Stimulated activated CD8-positive, alpha-beta memory T cell treated with anti-CD3 and anti-CD28 coated beads, Interleukin-2, amount 100 ng/mL, for 48 hours (primary cell): Measurements from ENCODE around the gene TUBGCP2.
"Not testable (repeated sequence)": the region's sequence is repeated elsewhere in the genome, so short reads cannot be mapped to it uniquely, and the experiment has no call there.

ENCODE experiments used
- DNase-seq, 2 donors: peaks; one replicate each; pipeline ENCODE4 v3.0.0-alpha.2; 2020; ENCODE audit warnings: low read depth in 2 of 2

TUBGCP2 gene

DNA sequence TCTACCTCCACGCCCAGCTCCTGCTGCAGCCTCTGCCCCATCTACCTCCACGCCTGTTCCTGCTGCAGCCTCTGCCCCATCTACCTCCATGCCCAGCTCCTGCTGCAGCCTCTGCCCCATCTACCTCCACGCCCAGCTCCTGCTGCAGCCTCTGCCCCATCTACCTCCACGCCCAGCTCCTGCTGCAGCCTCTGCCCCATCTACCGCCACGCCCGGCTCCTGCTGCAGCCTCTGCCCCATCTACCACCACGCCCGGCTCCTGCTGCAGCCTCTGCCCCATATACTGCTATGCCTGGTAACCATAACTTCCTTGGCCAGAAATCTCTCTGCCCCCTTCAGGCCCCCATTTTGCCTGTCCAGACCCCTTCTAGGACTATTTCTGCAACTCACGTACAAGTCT is 43.6 kb downstream of the TUBGCP2 start:
- not testable (repeated sequence) for DNase-seq

GRCh38 chr10:133264461-133264860 is 44.2 kb downstream of the TUBGCP2 start:
- no peak for DNase-seq

- no peak for DNase-seq
These were observed 45.0 kb downstream of the TUBGCP2 start for GRCh38 chr10:133263674-133264073.

- DNase-seq: no peak
These were observed 46.0 kb downstream of the TUBGCP2 start for GRCh38 chr10:133262696-133263095.

- peak; percentile 79 to 84 for DNase-seq
These were observed 46.8 kb downstream of the TUBGCP2 start for GRCh38 chr10:133261726-133262325.

- peak; percentile 54 to 75 for DNase-seq
These were observed 47.6 kb downstream of the TUBGCP2 start for GRCh38 chr10:133260895-133261725.

DNA sequence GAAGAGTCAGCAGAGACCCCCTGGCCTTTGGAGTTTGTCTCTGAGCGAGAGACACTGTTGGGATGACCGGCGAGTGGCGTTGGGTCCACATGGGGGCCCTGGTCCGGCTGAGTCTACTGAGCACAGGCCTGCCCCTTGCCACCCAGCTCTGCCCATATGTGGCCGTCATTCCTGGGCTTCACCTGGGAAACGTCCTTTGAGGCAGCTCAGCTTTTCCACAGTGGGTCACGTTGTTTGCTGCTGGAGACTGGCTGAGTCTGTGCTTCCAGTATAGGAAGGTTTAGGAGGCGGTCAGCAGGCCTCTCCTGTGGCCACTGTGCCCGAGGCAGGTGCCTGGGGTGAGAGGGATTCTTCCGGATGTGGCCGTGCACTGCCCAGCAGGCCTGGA is 49.1 kb downstream of the TUBGCP2 start:
- no peak for DNase-seq

DNA sequence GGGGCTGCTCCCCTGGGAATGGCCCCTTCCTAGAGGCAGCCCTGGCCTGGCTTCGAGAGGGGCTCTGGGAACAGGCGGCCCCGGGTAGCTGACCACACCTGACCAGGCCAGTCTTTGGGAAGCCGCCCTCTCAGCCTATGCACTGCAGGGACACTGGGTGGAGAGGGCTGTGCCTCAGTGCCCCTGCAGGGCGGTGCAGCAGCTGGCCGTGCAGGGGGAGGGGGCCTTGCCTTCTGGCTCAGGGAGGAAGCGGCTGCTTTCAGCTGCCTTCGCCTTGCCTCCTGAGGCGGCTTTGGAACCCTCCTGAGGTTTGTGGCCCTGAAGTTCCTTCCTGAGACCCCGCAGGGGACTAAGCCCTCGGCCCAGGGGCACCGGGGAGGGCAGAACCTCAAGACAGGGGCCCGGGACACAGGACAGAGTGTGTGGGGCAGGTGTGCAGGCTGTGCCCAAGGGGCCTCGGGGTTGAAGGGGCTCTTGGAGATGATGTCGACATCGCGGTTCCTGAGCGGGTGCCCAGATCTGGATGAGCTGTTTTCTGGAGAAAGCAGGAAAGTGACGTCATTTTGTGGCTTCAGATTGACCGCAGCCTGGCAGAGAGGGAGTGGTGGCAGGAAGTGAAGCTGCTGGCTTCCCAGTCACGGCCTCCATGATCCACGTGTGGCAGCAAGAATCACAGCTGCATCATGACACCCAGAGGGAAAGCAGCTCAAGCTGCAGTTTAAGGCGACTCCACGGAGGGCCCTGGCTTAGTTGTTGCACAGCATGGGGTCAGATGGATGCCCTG is 49.7 kb downstream of the TUBGCP2 start:
- DNase-seq: peak; percentile 67 to 92

GRCh38 chr10:133258066-133258817 is 50.4 kb downstream of the TUBGCP2 start:
- peak in 1 of 2 donors; percentile 29 for DNase-seq

DNA sequence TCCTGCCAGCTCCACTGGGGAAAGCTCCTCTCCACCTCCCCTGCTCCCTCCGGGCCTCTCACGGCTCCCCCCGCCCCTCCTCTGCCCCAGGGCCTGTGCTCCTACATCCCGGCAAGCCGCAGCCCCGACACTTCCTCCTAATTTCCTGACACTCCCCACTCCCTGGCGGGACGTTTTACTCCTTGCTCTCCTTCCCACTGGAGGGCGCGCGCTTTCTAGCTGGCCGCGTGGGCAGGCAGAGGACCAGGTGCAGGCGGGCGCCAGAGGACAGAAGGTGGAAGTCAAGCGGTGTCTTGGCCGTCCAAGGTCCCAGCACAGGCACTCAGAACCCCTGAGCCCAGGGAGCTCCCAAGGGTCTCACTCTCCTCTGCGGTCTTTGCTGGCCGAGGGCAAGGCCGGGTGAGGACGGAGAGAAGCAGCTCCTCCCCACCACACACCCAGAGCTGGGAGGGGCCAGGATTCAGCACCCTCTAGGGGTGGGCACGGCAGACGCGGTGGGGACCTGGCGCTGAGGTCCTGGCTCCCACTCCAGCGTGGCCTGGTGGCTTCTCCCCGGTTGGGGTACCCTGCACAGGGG is 51.1 kb downstream of the TUBGCP2 start:
- DNase-seq: peak in 1 of 2 donors; percentile 32

GRCh38 chr10:133255323-133255722 is 53.3 kb downstream of the TUBGCP2 start:
- DNase-seq: no peak

DNA sequence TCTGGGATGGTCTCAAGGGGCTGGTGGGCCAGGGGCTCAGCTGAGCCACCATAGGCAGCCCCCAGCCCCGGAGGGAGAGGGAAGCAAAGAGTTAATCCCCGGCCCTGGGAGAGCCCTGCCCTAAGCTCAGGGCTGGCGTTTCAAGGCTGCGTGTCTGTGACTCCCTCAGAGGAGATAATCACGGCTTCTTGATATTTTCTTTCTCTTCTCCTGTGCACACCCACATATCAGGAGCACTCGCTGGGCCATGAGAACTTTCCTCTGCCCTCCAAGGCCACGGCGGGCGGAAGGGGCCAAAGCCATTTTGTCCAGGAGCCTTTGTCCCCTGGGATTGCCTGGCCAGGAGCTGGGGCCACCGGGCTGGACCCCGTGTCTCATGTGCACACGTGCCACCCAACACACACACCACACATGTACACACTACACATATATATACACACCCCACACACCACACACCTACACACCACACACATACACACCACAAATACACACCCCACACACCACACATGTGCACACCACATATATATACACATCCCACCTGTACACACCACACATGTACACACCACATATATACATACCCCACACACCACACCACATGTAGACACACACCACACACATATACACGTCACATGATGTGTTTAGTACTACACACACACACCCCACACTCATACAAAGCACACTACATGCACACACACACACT is 54.1 kb downstream of the TUBGCP2 start:
- DNase-seq: no peak

GRCh38 chr10:133253361-133253955 is 55.2 kb downstream of the TUBGCP2 start:
- DNase-seq: no peak

DNA sequence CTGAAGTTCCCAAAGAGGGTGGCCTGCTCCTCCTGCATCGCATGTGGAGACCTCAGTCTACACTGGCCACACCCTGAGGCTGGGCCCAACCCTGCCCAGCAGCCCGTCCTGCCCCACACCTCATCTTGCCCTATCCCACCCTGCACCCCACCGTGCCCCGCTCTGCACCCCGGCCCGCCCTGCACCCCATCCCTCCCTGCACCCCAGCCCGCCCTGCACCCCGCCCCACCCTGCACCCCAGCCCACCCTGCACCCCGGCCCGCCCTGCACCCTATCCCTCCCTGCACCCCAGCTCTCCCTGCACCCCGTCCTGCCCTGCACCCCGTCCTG is 56.5 kb downstream of the TUBGCP2 start:
- DNase-seq: no peak

GRCh38 chr10:133251388-133252222 is 57.1 kb downstream of the TUBGCP2 start:
- DNase-seq: no peak

DNA sequence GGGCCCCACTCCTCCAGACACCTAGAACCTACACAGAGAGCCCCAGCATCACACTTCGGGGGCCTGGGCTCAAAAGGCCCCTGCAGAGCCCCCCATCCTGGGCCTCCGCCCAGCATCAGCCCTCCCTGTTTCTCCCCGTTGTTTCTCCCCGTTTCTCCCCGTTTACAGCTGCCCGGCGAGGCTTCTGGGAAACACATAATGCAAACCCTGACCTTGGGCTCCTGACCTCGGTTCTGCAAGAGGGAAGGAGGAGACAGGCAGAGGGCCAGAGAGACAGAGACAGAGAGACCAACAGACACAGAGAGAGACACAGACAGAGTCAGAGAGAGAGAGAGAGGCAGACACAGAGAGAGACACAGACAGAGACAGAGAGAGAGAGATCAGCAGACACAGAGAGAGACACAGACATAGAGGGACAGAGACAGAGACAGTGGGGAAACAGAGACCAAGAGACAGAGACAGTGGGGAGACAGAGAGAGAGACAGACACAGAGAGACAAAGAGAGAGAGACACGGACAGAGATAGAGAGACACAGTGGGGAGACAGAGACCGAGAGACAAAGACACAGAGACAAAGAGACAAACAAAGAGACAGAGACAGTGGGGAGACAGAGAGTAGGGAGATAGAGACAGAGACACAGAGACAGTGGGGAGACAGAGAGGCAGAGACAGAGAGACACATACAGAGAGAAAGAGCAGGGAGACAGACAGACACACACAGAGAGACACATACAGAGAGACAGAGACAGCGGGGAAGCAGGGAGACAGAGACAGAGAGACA is 58.5 kb downstream of the TUBGCP2 start:
- no peak for DNase-seq

DNA sequence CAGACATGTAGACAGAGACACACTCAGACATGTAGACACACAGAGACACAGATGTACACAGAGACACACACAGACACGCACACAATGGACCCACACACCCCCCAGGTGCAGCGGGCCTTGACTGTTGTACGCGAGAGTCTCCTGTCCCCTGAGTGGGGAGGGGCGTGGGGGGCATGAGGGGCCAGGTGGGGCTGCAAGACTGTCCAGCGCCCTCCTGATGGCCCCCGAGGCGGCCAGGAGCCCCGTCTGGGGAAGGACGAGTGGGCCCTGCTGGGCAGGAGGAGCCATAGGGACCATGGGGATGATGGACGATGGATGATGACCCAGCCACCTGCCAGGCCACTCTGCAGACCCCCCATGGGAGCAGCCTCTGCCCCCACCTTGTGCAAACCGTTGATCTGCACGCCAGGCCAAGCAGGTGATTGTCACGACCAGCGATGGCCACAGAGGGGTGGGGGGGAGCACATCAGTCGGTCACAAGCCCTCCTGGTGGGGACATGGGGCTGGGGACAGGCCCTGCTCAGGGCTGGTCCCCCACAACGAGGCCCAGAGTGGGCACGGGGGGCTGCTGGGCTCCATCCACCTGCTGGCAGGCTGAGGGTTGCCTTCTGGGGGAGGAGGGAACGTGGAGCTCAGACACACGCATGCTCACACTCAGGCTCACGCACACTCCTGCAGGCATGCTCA is 59.4 kb downstream of the TUBGCP2 start:
- DNase-seq: no peak

DNA sequence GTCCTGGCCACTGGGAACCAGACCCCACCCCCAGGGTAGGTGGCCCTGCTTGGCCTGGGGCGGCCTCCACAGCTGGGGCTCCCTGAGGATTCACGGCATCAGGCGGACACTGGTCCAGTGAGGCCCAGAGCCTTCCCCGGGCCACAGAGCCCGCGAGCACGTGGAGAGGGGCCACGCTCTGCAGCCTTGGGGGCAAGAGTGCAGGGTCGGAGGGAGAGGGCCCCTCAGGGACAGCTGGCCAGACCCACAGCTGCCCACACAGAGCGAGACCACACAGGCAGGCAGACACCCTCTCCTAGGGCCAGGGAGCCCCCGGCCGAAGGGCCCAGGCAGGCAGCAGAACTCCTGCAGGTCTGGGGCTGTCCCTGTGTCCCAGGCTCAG is 60.3 kb downstream of the TUBGCP2 start:
- no peak for DNase-seq
